DLD1 (cell line): Measurements from ENCODE around the gene CUL3.
"Not testable (repeated sequence)": the region's sequence is repeated elsewhere in the genome, so short reads cannot be mapped to it uniquely, and the experiment has no call there.

Experiments
- in situ Hi-C: cut with HindIII; loops from 2 replicates; pipeline ENCODE4 v1.10.0; 2017; ENCODE audit warnings: low sequenced_read_pairs

Gene CUL3

DNA sequence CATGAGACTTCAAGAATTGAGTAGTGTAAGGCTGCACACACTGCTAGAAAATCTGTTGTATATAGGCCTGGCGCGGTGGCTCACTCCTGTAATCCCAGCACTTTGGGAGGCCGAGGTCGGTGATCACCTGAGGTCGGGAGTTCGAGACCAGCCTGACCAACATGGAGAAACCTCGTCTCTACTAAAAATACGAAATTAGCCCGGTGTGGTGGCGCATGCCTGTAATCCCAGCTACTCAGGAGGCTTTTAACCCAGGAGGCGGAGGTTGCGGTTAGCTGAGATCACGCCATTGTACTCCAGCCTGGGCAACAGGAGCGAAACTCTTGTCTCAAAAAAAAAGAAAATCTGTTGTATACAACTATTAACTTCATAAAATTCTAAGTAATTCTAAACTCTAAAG is 2.1 kb downstream of the CUL3 start:
- in situ Hi-C loops, result not testable (repeated sequence)

DNA sequence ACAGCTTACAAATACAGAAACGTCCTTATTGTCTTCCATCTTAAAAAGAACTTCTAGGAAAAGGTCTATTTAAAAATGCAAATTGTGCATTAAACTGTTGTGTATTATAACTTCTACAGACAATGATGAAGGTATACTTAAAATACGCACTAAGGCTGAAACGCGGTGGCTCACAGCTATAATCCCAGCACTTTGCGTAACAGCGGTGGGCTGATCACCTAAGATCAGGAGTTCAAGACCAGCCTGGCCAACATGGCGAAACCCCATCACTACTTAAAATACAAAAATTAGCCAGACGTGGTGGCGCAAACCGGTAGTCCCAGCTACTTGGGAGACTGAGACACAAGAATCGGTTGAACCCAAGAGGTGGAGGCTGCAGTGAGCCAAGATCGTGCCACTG is 4.9 kb downstream of the CUL3 start:
- in situ Hi-C loops, result no loop called here

DNA sequence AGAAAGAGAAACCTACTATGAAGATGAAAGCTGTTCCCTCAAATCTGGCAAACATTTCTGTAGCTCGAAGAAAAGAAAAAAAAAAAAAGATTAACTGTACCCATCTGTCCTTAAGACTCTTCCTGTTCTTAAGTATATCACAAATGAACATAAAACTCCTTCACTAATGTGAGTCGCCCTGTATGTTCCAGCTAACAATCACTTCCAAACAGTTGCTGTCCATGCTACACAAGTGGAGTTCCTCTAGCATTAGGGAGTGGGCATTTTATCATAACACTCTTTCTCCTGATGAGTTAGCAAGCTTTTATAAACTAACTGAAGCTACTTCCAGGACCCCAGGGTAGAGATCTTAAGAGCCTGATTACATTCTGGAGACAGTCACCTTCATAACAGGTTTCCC is 5.8 kb downstream of the CUL3 start:
- in situ Hi-C loops, result no loop called here

GRCh38 chr2:224577541-224577940 is 7.6 kb downstream of the CUL3 start:
- in situ Hi-C loops, result no loop called here

- in situ Hi-C loops, result no loop called here
Measured at GRCh38 chr2:224576088-224576715, 9.0 kb downstream of the CUL3 start.

- in situ Hi-C loops, result no loop called here
Measured at GRCh38 chr2:224574423-224575084, 10.6 kb downstream of the CUL3 start.

GRCh38 chr2:224573724-224574123 is 11.4 kb downstream of the CUL3 start:
- in situ Hi-C loops, result no loop called here

GRCh38 chr2:224572338-224572737 is 12.8 kb downstream of the CUL3 start:
- in situ Hi-C loops, result no loop called here

- in situ Hi-C loops, result no loop called here
Measured at GRCh38 chr2:224570328-224570993, 14.7 kb downstream of the CUL3 start.

DNA sequence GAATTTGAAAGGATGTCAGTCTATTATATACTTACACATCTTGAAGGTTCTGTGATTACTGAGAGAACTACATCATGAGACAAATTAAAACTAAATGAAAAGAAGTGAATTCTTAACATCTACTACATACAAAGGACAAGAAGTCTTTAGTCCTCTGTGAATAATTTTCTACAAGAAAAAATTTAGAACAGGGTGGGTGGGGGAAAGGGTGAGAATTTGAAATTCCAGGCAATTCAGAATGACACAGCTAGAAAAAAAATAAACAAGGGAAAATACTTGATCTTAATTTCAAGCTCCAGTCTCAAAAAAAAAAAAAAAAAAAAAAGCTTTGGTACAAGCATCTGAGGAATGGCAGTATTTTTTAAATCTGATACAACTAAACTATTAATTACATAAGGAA is 15.5 kb downstream of the CUL3 start:
- in situ Hi-C loops, result no loop called here

- in situ Hi-C loops, result no loop called here
Measured at GRCh38 chr2:224565452-224566035, 19.6 kb downstream of the CUL3 start.

DNA sequence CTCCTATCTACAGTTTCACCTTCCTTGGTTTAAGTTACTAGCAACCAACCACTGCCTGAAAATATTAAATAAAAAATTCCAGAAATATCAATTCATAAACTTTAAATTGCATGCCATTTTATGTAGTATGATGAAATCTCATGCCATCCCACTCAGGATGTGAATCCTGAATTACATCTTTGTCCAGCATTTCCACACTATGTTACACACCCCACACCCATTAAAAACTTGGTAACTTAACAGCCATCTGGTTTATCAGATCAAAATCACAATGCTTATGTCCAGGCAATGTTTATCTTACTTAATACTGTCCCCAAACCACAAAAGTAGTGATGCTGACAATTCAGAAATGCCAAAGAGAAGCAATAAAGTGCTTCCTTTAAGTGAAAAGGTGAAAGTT is 21.6 kb downstream of the CUL3 start:
- in situ Hi-C loops, result no loop called here

DNA sequence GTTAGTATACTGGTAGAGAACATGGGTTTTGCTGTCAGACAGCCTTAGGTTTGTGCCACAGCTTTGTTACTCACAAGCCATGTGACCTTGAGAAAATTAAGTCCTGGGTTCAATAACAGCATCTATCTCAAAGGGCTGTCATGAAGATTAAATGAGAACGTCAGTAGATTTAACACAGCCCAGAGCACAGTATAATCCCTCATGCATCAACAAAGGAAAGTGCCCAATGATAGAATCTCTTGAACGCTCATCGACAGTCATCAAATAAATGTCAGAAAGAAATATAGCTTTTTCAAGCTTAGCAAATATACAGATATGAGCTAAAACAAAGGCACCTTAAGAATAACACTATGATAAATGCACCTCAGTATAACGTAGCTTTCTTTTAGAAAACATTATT is 22.3 kb downstream of the CUL3 start:
- in situ Hi-C loops, result no loop called here

- in situ Hi-C loops, result no loop called here
Measured at GRCh38 chr2:224561234-224562005, 23.7 kb downstream of the CUL3 start.

- in situ Hi-C loops, result no loop called here
Measured at GRCh38 chr2:224560549-224560948, 24.6 kb downstream of the CUL3 start.

GRCh38 chr2:224557610-224558009 is 27.6 kb downstream of the CUL3 start:
- in situ Hi-C loops, result no loop called here

DNA sequence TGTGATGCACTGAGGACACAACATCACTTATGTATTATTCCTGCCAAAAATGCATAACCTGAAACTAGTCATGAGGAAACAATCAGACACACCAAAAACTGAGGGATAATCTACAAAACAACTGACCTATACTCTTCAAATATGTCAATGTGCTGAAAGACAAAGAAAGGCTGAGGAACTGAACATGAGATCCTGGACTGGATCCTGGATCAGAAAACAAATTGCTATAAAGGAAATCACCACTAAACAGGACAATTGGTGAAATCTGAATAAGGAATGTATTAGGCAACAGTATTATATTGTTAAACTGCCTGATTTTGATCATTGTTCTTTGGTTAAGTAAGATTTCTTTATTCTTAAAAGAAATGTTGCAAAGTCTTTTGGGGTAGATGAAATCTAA is 28.8 kb downstream of the CUL3 start:
- in situ Hi-C loops, result no loop called here

GRCh38 chr2:224555823-224556366 is 29.3 kb downstream of the CUL3 start:
- in situ Hi-C loops, result no loop called here

DNA sequence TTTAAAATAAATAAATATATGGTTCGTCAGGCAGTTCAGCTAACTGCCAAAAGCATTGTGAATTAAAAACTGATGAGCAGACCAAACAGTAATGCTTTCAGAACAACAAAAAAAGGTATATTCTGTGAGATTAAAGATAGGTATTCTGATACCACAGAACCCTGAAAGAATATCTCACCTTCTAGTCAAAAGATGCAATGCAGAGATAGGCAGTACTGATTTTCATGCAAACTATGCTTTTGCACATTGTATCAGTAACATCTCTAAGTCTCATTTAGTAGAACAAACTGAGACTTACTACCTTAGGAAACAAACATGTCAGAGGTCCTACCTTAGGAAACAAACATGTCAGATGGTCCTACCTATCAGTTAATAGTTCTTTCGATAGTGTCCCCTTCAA is 32.4 kb downstream of the CUL3 start:
- in situ Hi-C loops, result no loop called here

DNA sequence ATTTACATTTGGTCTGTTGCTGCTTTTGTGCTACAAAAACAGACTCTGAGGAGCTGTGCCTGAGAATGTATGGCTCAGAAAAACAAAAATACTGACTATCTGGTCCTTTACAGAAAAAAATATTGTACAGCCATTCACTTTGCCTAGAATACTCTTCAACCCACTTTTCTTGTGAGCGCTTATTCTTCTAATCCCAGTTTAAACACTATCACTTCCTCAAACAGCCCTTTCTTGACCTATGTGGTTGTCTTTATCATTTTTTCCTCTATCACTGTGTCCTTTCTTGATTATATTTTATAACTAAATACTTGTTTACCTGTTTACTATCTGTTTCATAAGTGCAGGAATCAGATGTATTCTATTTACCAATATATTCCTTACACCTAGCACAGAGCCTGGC is 33.5 kb downstream of the CUL3 start:
- in situ Hi-C loops, result no loop called here

DNA sequence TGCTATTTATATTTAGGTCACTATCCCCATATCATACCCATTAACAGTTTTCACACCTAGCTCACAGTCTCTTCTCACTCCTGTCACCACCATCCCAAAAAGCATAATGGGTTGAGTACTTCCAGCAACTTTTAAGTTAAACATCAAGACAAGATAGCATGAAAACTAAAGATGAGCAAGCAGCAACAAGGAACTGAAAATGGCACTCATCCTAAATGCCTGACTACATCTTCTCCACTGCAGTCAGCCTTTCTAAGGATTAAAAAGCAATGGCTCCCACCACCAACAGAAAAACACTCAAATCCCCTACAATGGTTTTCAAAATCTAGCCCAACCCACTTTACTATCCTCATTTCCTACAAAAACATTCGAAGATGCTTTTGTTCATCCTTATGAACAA is 38.2 kb downstream of the CUL3 start:
- in situ Hi-C loops, result no loop called here
